Purkinje cell (primary cell): Measurements from ENCODE around the gene UBE3D. TPM values are rescaled to one million over a fixed set of nuclear protein-coding genes. Genes with fewer than 3 reads are reported as not detected.

ENCODE experiments used
- polyA plus RNA-seq: library from polyadenylated mRNA; unstranded; fragments of >200 nt; fragmentation: Nextera tagmentation; gene quantifications from 2 replicates; pipeline ENCODE4 v1.2.1, GENCODE V29; 2014

UBE3D gene, protein sequence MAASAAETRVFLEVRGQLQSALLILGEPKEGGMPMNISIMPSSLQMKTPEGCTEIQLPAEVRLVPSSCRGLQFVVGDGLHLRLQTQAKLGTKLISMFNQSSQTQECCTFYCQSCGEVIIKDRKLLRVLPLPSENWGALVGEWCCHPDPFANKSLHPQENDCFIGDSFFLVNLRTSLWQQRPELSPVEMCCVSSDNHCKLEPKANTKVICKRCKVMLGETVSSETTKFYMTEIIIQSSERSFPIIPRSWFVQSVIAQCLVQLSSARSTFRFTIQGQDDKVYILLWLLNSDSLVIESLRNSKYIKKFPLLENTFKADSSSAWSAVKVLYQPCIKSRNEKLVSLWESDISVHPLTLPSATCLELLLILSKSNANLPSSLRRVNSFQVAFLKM
- polyA plus RNA-seq = 11.6 and 12.6 TPM in 2 replicates

DNA sequence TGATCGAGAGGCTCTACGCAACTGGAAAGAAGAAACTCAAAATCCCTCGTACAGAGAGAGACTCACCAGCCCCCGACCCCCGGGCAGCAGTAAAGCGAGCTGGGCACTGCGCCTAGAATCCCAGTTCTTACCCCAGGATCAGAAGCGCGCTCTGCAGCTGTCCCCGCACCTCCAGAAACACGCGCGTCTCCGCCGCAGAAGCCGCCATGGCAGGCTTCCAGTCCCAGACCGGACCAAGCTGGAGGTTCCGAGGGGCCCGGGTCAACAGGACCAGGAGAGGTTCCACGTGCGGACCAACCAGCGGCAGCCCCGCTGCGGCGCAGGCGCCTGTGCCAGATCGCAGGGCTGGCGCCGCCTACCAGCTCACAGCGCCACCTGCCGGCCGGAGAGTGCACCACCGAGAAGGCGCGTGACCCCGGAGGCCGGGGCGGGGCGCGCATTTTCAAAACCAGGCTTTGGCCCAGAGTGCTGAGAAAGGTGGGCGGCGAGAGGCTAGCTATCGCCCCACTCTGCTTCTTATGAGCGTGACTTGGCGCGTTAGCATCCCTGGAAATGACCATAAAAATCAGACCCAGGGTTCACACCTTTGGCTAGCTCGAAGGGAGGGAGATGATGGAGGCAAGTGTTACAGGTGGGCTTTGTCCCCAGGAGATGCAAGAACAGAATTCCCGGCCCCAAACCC, at the start of gene UBE3D:
Gene UBE3D (minus strand): TSS at position 331 of the 682 bp plus-strand sequence. CDS start 123 bp downstream, at position 208.

DNA sequence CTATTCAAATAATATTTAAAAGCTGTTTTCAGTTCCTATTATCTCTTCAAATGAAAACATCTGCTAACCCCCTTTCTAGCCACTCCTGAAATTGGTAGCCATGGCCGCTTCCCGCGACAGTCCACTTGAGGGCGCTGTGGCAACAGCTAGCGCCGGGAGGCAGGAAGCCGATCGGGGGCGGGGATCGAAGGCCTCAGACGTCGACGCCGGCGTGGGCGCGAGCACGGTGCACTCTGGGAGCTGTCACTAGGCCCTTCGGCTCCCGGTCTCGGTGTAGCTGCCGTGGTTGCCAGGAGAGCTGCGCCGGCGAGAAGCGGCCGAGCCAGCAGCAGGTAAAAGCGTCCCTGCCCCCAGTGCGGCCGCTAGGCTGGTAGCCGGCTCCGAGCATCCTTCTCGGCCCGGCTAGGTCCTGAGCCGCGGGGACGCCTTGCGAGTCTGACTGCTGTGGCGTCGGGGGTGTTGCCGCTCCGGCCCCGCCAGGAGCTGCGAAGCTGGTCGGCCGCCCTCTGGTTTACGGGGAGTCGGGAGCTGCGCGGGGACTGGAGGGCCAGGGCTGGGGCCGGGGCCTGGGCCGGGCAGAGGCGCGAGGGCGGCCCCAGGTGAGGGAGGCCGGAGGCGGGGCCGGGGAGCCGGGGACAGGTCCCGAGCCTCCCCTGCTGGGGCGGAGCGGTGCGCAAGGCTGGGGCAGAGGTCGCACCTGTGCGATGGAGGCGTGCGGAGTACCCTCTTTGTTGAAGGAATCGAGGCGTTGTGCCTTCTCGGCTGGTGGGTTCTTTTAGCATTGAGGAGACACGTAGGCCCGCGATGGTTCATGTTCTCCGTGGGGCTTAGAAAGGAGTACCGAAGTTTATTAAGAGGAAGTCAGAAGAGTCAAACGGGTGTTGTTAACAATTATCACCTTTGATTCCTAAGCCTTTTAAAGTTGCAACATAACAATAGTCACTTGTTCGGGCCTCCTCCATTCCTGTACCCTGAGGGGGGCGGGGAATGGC, 2.1 kb upstream of the UBE3D start, which contains the start of gene DOP1A:
Gene DOP1A (plus strand): TSS at position 224 of the 992 bp plus-strand sequence. CDS start 29,307 bp downstream, outside the sequence.

Other genes with a start within 250 kb of the UBE3D start
- 15.8 and 18.0 TPM in 2 replicates for gene DOP1A, start 1.8 kb upstream of the UBE3D start, polyA plus RNA-seq
- 27.4 and 51.7 TPM in 2 replicates for gene PGM3, start 127.4 kb upstream of the UBE3D start, polyA plus RNA-seq
- 7.4 and 10.8 TPM in 2 replicates for gene RWDD2A, start 127.5 kb upstream of the UBE3D start, polyA plus RNA-seq